OCI-LY3 (cell line): Measurements from ENCODE around the gene MPG.

Source experiments
- H2AFZ ChIP-seq: fragments of 200-600, 300-600 bp; shearing (Covaris generic); 2 replicates; pipeline ENCODE4 v1.6.0; 2014; ENCODE audit warnings: antibody characterized with exemption, low read depth, low read length
- H3K27ac ChIP-seq: fragments of 200-600, 300-600 bp; sonication (generic); 2 replicates; pipeline ENCODE4 v1.5.1; 2014; ENCODE audit warnings: mild to moderate bottlenecking, low read length, moderate library complexity, mixed read lengths
- H3K27me3 ChIP-seq: fragments of 200-600, 300-600 bp; sonication (generic); 2 replicates; pipeline ENCODE4 v1.6.1; 2014; ENCODE audit warnings: low read depth, low read length, mixed read lengths
- H3K36me3 ChIP-seq: fragments of 200-600, 300-600 bp; sonication (generic); replicated peaks from 2 replicates; pipeline ENCODE3; 2014; ENCODE audit warnings: low read depth, low read length, mixed read lengths
- H3K4me1 ChIP-seq: fragments of 300-600, 200-600 bp; sonication (generic); 2 replicates; pipeline ENCODE4 v1.6.1; 2014; ENCODE audit warnings: low read length, mixed read lengths
- H3K4me2 ChIP-seq: fragments of 200-600, 300-600 bp; sonication (generic); 2 replicates; pipeline ENCODE4 v1.6.1; 2014; ENCODE audit warnings: low read length, mixed read lengths
- H3K4me3 ChIP-seq: fragments of 300-600, 200-600 bp; sonication (generic); 2 replicates; pipeline ENCODE4 v1.5.1; 2014; ENCODE audit warnings: antibody characterized with exemption, mild to moderate bottlenecking, low read length, moderate library complexity
- H3K79me2 ChIP-seq: fragments of 300-600, 200-600 bp; shearing (Covaris generic); 2 replicates; pipeline ENCODE4 v1.6.1; 2014; ENCODE audit warnings: mild to moderate bottlenecking, low read length, mixed read lengths
- H3K9ac ChIP-seq: fragments of 300-600, 200-600 bp; shearing (Covaris generic); 2 replicates; pipeline ENCODE4 v1.6.0; 2014; ENCODE audit warnings: mild to moderate bottlenecking, low read length, moderate library complexity
- H3K9me3 ChIP-seq: fragments of 200-600, 300-600 bp; shearing (Covaris generic); 2 replicates; pipeline ENCODE4 v1.6.1; 2014; ENCODE audit warnings: low read length, mixed read lengths; ENCODE audit not compliant: insufficient read depth
- H4K20me1 ChIP-seq: fragments of 200-600, 300-600 bp; sonication (generic); 2 replicates; pipeline ENCODE4 v1.6.1; 2016; ENCODE audit warnings: low read length, mixed read lengths; ENCODE audit not compliant: insufficient read depth
- EZH2phosphoT487 ChIP-seq: fragments of 200-600 bp; shearing (Covaris generic); IDR thresholded peaks from 2 replicates; pipeline ENCODE4 v1.6.1; 2018; ENCODE audit warnings: antibody characterized with exemption, mixed run types, low read depth
- TF ChIP-seq, protein P1 (sequence below): fragments of 200-600, 300-600 bp; sonication (generic); IDR thresholded peaks from 2 replicates; pipeline ENCODE4 v1.5.1; 2014; ENCODE audit warnings: antibody characterized with exemption, low read length, low read depth

MPG gene

DNA sequence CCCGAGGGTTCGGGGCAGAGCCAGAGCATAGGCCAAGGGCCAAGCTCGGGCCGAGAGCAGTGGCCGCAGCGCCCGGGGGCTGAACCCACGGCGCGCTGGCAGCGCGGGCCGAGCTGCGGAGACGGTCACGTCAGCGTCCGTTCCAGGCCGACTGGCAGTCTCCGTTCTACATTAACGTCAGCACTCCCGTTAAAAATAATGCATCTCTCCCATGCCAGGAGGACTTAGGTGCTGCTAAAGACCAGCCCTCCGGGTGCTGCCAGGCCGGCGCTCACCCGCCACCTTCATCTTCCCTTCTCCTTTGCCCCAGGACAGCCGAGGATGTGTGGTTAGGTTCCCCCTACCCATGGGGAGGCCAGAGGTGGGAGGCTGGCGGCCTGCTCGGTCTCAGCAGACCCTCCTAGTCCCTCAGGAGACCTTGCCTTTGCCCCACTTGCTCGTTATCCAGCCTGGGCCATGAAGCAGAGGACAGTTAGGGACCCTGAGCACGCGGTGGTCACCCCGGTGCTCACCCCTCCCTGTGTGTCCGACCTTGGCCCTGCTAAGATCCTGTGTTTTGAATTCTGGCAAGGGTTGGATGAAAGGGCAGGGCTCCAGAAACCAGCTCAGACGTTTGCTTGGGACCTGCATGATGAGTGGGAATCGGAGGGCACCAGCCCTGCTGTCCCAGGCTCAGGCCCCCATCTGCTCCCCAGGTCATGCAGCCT is 572 bp downstream of the MPG start:
- peak overlapping the region; percentile 92 for H3K4me3 ChIP-seq
- H3K9ac ChIP-seq, result peak overlapping the region; percentile 83
- no peaks in the 10 kb centered on the region for H3K9me3 ChIP-seq
- H3K36me3 ChIP-seq, result peaks cover 25% of the 10 kb centered on the region
- peaks cover 3% of the 10 kb centered on the region for H3K27me3 ChIP-seq
- peaks cover 19% of the 10 kb centered on the region for H3K4me1 ChIP-seq
- H2AFZ ChIP-seq, result no peak overlapping the region
- peak overlapping the region; percentile 63 for H3K27ac ChIP-seq
- TF ChIP-seq, protein P1, sequence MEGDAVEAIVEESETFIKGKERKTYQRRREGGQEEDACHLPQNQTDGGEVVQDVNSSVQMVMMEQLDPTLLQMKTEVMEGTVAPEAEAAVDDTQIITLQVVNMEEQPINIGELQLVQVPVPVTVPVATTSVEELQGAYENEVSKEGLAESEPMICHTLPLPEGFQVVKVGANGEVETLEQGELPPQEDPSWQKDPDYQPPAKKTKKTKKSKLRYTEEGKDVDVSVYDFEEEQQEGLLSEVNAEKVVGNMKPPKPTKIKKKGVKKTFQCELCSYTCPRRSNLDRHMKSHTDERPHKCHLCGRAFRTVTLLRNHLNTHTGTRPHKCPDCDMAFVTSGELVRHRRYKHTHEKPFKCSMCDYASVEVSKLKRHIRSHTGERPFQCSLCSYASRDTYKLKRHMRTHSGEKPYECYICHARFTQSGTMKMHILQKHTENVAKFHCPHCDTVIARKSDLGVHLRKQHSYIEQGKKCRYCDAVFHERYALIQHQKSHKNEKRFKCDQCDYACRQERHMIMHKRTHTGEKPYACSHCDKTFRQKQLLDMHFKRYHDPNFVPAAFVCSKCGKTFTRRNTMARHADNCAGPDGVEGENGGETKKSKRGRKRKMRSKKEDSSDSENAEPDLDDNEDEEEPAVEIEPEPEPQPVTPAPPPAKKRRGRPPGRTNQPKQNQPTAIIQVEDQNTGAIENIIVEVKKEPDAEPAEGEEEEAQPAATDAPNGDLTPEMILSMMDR, result no peak
- TF ChIP-seq EZH2phosphoT487, result no peak
- peak overlapping the region; percentile 85 for H3K4me2 ChIP-seq
- H4K20me1 ChIP-seq, result no peaks in the 10 kb centered on the region
- H3K79me2 ChIP-seq, result peaks cover 15% of the 10 kb centered on the region

DNA sequence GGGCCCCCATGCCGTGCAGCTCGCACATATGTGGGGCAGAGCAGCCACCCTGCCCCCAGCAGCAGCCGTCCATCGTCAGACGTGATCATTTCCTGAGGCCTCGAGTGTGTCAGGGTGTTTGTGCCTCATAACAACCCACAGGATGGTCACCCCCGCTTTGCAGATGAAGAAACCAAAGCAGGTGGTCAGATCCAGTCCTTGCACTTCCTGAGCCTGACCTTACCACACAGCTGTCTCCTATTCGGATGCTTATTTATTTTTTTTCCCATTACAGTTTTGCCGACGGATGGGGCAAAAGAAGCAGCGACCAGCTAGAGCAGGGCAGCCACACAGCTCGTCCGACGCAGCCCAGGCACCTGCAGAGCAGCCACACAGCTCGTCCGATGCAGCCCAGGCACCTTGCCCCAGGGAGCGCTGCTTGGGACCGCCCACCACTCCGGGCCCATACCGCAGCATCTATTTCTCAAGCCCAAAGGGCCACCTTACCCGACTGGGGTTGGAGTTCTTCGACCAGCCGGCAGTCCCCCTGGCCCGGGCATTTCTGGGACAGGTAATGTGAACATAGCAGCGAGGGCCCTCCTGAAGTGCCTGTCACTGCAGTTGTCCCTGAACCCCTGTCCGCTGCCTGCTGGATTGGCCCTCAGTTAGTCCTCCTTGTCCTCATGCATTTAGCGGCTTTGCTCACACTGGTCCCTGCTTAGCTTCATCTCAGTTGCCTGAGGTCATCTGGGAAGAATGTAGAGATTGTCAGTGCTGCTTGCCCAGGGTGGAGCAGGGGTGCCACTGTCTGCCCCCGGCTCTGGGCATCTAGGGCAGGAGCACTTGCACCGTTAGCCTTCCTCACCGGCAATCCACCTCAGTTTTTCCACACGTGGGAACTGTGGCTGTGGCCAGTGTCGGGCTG is 1.4 kb downstream of the MPG start:
- no peak overlapping the region for H3K27ac ChIP-seq
- no peaks in the 10 kb centered on the region for H3K9me3 ChIP-seq
- no peaks in the 10 kb centered on the region for H3K27me3 ChIP-seq
- peaks cover 33% of the 10 kb centered on the region for H3K36me3 ChIP-seq
- peak overlapping the region; percentile 85 for H3K4me2 ChIP-seq
- H3K4me1 ChIP-seq, result peaks cover 28% of the 10 kb centered on the region
- TF ChIP-seq, protein P1, result no peak
- peak overlapping the region; percentile 83; the same call in 1 of the 2 replicates for H3K9ac ChIP-seq
- peak overlapping the region; percentile 92 for H3K4me3 ChIP-seq
- no peaks in the 10 kb centered on the region for H4K20me1 ChIP-seq
- no peak overlapping the region for H2AFZ ChIP-seq
- H3K79me2 ChIP-seq, result peaks cover 19% of the 10 kb centered on the region

DNA sequence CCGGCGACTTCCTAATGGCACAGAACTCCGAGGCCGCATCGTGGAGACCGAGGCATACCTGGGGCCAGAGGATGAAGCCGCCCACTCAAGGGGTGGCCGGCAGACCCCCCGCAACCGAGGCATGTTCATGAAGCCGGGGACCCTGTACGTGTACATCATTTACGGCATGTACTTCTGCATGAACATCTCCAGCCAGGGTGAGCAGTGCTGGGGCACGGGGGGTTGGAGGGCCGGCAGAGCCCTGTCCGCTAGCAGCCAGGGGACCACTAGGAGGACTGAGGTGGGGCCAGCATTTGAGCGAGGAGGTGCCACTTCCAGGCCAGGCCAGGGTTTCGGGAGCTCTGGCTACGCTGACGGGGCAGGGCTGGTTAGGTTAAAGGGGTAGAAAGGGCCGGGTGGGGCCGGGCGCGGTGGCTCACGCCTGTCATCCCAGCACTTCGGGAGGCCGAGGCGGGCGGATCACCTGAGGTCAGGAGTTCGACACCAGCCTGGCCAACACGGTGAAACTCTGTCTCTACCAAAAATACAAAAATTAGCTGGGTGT is 5.1 kb downstream of the MPG start:
- Histone ChIP-seq H2AFZ (no peak overlapping the region), H3K9me3 (no peaks in the 10 kb centered on the region), H3K27me3 (no peaks in the 10 kb centered on the region), H3K4me3 (no peak overlapping the region), H3K4me2 (no peak overlapping the region), H3K79me2 (peaks cover 15% of the 10 kb centered on the region), H4K20me1 (no peaks in the 10 kb centered on the region; the same call in 1 of the 2 replicates), H3K9ac (no peak overlapping the region), H3K27ac (no peak overlapping the region), H3K4me1 (peaks cover 30% of the 10 kb centered on the region), H3K36me3 (peaks cover 60% of the 10 kb centered on the region)
- TF ChIP-seq, protein P1, result no peak
- no peak for TF ChIP-seq EZH2phosphoT487
